Progenitor cell of endocrine pancreas (in vitro differentiated cells): ENCODE results near the gene SIPA1L3. TPM values are rescaled to one million over a fixed set of nuclear protein-coding genes. Genes with fewer than 3 reads are reported as not detected.

Source experiments
- DNase-seq: peaks from one replicate; pipeline ENCODE4 v3.0.0; 2021; ENCODE audit warnings: low spot score; ENCODE audit not compliant: unreplicated experiment
- H3K27ac Mint-ChIP-seq: 2 replicates; pipeline ENCODE4 v1.8.0; 2021; ENCODE audit warnings: mild to moderate bottlenecking, moderate library complexity, mixed read lengths
- H3K27me3 Mint-ChIP-seq: 2 replicates; pipeline ENCODE4 v1.8.0; 2021; ENCODE audit warnings: mixed read lengths
- H3K36me3 Mint-ChIP-seq: 2 replicates; pipeline ENCODE4 v1.8.0; 2022; ENCODE audit warnings: mixed read lengths; ENCODE audit not compliant: insufficient read depth
- H3K4me1 Mint-ChIP-seq: 2 replicates; pipeline ENCODE4 v1.8.0; 2021; ENCODE audit warnings: low read depth, mixed read lengths
- H3K4me3 Mint-ChIP-seq: 2 replicates; pipeline ENCODE4 v1.8.0; 2021; ENCODE audit warnings: low read depth, mild to moderate bottlenecking, moderate library complexity, mixed read lengths
- H3K9me3 Mint-ChIP-seq: 2 replicates; pipeline ENCODE4 v1.8.0; 2021; ENCODE audit warnings: low read depth, mixed read lengths
- total RNA-seq: library from RNA; stranded (reverse); gene quantifications from 2 replicates; pipeline ENCODE4 v1.2.1, GENCODE V29; 2021
- TF ChIP-seq, protein P1 (sequence below): fragments of 200-600 bp; sonication (generic); IDR thresholded peaks from one replicate; pipeline ENCODE4 v1.5.0; 2021; ENCODE audit warnings: antibody characterized with exemption, mild to moderate bottlenecking; ENCODE audit not compliant: unreplicated experiment

The SIPA1L3 gene
- total RNA-seq, 1 donor from 2014 or later: 132 TPM

DNA sequence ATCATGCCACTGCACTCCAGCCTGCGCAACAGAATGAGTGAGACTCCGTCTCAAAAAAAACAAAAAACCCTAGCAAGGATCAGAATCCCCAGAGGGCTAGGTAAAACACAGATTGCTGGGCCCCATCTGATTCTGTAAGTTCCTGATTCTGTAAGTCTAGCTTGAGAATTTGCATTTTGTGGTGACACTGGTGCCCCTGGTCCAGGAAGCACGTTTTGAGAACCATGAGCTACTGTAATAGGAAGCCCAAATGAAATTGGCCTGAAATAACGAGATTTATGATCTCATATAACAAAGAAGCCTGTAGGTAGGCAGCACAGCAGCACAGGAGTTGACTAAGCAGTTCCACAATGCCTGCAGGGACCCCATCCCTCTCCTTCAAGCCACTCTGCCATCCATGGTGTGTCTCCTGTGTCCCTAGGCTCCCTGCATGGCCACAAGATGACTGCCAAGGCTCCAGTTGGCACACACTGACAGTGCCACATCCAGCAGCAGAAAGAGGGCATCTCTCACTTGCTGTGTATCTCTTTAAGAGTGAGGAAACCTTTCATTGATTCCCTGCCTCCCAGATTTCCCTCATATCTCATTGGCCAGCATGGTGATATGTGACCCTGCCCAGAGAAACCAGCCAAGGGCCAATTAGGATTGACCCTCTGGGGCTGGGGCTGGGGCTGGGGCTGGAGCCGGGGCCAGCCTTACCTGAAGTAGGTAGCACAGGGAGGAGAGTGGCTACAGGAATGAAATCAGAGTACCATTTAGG, 21.7 kb downstream of the SIPA1L3 start:
- Mint-ChIP-seq H3K4me3 (no peak overlapping the region), H3K27ac (no peak overlapping the region), H3K4me1 (peaks cover 34% of the 10 kb centered on the region), H3K27me3 (no peaks in the 10 kb centered on the region), H3K9me3 (no peaks in the 10 kb centered on the region), H3K36me3 (peaks cover 4% of the 10 kb centered on the region)
- DNase-seq: no peak
- TF ChIP-seq, protein P1, sequence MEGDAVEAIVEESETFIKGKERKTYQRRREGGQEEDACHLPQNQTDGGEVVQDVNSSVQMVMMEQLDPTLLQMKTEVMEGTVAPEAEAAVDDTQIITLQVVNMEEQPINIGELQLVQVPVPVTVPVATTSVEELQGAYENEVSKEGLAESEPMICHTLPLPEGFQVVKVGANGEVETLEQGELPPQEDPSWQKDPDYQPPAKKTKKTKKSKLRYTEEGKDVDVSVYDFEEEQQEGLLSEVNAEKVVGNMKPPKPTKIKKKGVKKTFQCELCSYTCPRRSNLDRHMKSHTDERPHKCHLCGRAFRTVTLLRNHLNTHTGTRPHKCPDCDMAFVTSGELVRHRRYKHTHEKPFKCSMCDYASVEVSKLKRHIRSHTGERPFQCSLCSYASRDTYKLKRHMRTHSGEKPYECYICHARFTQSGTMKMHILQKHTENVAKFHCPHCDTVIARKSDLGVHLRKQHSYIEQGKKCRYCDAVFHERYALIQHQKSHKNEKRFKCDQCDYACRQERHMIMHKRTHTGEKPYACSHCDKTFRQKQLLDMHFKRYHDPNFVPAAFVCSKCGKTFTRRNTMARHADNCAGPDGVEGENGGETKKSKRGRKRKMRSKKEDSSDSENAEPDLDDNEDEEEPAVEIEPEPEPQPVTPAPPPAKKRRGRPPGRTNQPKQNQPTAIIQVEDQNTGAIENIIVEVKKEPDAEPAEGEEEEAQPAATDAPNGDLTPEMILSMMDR: no peak

DNA sequence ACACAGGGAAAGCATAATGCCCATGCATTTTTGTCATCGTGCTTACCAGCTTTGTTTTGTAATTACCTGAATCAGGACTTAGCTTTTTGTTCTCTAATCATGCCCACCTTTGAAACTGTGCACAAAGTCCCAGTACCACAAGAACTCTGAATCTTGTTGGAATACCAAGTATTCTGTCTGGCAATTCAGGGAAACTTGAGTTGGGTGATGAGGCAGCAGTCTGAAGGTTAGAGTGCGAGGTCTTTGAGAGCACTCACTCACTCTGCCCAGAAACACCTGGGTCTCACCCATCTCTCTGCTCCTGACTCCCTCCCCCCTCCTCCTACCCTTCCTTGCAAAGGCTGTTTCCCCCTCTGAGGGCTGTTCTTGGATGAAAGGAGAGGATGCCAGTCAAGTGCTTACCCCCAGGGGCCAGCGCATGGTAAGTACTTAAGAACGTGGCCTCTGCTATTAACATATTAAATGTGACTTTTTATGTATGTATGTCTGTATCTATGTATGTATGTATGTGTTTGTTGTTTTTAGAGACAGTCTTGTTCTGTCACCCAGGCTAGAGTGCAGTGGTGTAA, 22.4 kb downstream of the SIPA1L3 start:
- DNase-seq: no peak
- Mint-ChIP-seq H3K4me3 (no peak overlapping the region), H3K9me3 (no peaks in the 10 kb centered on the region), H3K4me1 (peaks cover 41% of the 10 kb centered on the region), H3K27me3 (no peaks in the 10 kb centered on the region), H3K36me3 (peaks cover 6% of the 10 kb centered on the region), H3K27ac (peak overlapping the region; percentile 64)
- TF ChIP-seq, protein P1: no peak

DNA sequence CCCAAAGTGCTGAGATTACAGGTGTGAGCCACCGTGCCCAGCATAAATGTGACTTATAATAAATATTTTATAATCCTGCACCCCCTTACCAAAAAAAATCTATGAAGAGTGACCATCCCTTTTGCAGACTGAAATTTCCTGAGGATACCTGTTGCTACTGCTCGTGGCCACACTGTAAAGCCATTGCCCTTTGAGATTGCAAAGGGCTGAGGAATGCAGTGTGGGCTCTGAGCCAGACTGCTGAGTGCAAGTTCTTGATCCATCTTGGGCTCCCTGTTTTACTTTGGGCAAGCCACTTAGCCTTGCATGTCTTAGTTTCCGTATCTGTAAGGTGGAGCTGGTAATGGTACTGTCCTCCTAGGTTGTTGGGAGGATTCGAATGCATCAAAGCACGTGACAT, 23.4 kb downstream of the SIPA1L3 start:
- peaks cover 2% of the 10 kb centered on the region for H3K36me3 Mint-ChIP-seq
- no peak for DNase-seq
- H3K4me1 Mint-ChIP-seq: peaks cover 46% of the 10 kb centered on the region
- no peaks in the 10 kb centered on the region for H3K27me3 Mint-ChIP-seq
- no peak overlapping the region for H3K27ac Mint-ChIP-seq
- no peak overlapping the region for H3K4me3 Mint-ChIP-seq
- TF ChIP-seq, protein P1: no peak
- no peaks in the 10 kb centered on the region for H3K9me3 Mint-ChIP-seq

DNA sequence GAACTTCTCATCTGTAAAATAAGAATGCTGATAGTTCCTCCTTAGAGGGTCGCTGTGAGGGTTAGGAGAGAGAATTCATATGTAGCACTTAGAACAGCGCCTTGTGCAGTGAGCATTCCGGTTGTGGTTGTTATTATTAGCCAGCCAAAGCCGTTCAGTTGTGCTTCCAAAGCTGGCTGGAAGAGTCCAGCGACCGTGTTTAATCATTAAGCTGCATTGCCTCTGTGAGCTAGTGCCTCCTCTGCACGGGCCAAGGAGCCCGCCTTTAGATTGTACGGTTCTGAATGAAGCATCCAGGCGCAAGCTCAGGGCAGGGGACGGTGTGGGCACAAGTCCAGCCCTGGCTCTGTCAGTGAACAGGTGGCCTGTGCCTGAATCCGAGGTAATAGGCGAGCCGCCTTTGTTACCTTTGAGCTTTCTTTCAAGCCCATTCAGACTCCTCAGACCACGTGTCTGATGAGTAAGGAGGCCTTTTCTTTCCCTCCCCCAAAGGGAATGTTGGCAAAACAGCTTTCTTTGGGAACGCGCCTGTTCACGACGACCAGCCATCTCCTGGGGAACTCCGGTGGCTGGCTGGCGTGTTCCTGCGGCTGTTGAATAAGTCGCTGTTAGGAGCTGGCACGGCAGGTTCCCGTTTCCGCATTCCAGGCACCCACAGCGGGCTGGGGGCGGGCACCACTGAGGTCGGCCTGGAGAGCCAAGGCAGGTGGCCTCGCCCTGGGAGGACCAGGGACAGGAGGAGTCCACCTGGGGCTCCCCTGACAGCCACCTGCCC, 25.1 kb downstream of the SIPA1L3 start:
- H3K27ac Mint-ChIP-seq: peak overlapping the region; percentile 95

More for the DNA sequence above, 25.1 kb downstream of the SIPA1L3 start:
- Mint-ChIP-seq H3K4me3 (peak overlapping the region; percentile 66), H3K9me3 (no peaks in the 10 kb centered on the region), H3K27me3 (no peaks in the 10 kb centered on the region), H3K4me1 (peaks cover 60% of the 10 kb centered on the region), H3K36me3 (peaks cover 6% of the 10 kb centered on the region)
- DNase-seq: peak; percentile 62
- TF ChIP-seq, protein P1: peak; percentile 35
